Measurements from ENCODE around the gene ALKBH2. TPM values are rescaled to one million over a fixed set of nuclear protein-coding genes. Genes with fewer than 3 reads are reported as not detected.

The ALKBH2 gene
- total RNA-seq, 1 donor from 2014 or later, result 36.8 TPM

DNA sequence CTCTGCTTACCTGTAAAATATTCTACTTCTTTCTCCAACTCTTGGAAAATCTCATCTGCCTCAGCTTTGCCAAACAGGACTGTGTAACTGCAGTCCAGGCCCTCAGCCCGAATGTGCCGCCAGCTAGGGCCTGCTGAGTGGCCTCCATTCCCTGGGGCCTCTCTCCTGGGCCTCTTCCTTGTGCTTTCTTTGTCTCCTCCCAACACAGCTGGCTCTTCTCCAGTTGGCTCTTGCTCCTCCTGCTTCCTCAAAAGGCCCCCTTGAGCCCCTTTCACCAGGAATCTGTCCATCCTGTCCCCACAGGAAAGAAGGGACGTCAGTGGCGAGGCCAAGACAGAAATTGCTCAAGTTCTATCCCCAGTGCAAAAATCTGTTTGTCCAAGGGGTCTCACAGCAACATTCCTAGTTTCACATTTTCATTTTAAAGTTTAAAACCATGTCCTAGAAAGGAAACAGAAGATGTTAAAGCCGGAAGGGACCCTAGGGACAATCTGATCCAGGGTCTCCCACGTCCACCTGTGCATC is 713 bp downstream of the ALKBH2 start:
- Histone ChIP-seq H3K4me3 (ENCODE audit: low read depth, low read length) (peak overlapping the region; percentile 71), H3K36me3 (ENCODE audit: control insufficient read depth, insufficient read depth, low read length) (no peaks in the 10 kb centered on the region), H3K27me3 (ENCODE audit: control insufficient read depth, insufficient read depth, low read length) (no peaks in the 10 kb centered on the region)
- DNase-seq (ENCODE audit: low read depth), result no peak
- TF ChIP-seq, protein P1, sequence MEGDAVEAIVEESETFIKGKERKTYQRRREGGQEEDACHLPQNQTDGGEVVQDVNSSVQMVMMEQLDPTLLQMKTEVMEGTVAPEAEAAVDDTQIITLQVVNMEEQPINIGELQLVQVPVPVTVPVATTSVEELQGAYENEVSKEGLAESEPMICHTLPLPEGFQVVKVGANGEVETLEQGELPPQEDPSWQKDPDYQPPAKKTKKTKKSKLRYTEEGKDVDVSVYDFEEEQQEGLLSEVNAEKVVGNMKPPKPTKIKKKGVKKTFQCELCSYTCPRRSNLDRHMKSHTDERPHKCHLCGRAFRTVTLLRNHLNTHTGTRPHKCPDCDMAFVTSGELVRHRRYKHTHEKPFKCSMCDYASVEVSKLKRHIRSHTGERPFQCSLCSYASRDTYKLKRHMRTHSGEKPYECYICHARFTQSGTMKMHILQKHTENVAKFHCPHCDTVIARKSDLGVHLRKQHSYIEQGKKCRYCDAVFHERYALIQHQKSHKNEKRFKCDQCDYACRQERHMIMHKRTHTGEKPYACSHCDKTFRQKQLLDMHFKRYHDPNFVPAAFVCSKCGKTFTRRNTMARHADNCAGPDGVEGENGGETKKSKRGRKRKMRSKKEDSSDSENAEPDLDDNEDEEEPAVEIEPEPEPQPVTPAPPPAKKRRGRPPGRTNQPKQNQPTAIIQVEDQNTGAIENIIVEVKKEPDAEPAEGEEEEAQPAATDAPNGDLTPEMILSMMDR (IDR thresholded peaks at IDR 0.05; ENCODE audit: insufficient read depth, low read length, poor library complexity, severe bottlenecking), result no peak

DNA sequence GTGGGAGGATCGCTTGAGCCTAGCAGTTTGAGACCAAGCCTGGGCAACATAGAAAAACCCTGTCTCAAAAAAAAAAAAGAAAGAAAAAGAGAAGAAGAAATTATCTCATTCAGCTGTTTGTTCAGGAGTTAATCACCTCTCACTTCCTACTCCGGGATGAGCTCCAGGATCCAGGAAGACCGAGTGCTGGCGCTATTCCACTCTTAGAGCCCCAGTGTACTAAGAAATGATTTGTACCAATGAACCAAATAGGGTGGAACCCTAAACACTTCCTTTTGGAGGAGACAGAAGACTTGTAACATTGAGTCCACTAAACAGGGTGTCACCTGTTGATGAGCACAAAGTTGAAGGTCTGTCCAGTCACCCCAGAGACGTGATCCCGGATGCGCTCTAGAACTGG is 3.6 kb downstream of the ALKBH2 start:
- no peaks in the 10 kb centered on the region for H3K27me3 ChIP-seq (ENCODE audit: control insufficient read depth, insufficient read depth, low read length)
- no peak for DNase-seq (ENCODE audit: low read depth)
- TF ChIP-seq, protein P1 (IDR thresholded peaks at IDR 0.05; ENCODE audit: insufficient read depth, low read length, poor library complexity, severe bottlenecking), result no peak
- H3K4me3 ChIP-seq (ENCODE audit: low read depth, low read length), result no peak overlapping the region
- peaks cover 2% of the 10 kb centered on the region for H3K36me3 ChIP-seq (ENCODE audit: control insufficient read depth, insufficient read depth, low read length)

DNA sequence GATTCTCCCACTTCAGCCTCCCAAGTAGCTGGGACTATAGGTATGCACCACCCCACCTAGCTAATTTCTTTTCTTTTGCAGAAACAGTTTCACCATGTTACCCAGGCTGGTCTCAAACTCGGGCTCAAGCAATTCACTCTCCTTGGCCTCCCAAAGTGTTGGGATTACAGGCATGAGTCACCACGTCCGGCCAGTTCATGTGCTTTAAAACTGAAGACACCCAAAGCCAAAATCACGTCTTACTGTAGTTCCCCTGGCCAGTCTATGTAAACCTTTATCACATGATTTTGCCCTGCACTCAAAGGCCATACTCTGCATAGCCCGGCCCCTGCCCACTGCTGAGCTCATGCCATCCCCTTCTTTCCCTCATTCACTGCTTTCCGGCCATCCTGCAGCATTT is 4.5 kb downstream of the ALKBH2 start:
- peaks cover 2% of the 10 kb centered on the region for H3K36me3 ChIP-seq (ENCODE audit: control insufficient read depth, insufficient read depth, low read length)
- TF ChIP-seq, protein P1 (IDR thresholded peaks at IDR 0.05; ENCODE audit: insufficient read depth, low read length, poor library complexity, severe bottlenecking), result no peak
- H3K27me3 ChIP-seq (ENCODE audit: control insufficient read depth, insufficient read depth, low read length), result no peaks in the 10 kb centered on the region
- H3K4me3 ChIP-seq (ENCODE audit: low read depth, low read length), result no peak overlapping the region
- no peak for DNase-seq (ENCODE audit: low read depth)

DNA sequence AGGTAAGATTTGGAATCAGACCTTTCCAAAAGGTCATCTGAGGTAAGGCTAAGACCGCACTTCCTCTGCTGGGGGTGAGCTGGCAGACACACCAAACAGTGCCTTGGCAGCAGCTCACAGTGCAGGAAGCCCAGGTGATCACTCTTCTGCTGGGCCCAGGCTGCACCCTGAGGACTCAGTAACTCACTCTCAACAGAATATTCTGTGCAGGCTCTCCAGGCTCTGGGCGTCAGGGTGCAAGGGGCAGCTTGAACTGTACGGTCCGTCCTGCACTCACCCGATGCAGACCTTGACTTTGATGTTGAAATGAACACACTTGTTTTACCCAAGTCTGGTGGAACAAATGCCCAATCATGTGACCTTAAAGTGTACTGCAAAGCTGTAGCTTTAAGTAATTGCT is 6.0 kb downstream of the ALKBH2 start:
- H3K4me3 ChIP-seq (ENCODE audit: low read depth, low read length), result no peak overlapping the region
- no peaks in the 10 kb centered on the region for H3K27me3 ChIP-seq (ENCODE audit: control insufficient read depth, insufficient read depth, low read length)
- no peak for DNase-seq (ENCODE audit: low read depth)
- TF ChIP-seq, protein P1 (IDR thresholded peaks at IDR 0.05; ENCODE audit: insufficient read depth, low read length, poor library complexity, severe bottlenecking), result no peak
- peaks cover 2% of the 10 kb centered on the region for H3K36me3 ChIP-seq (ENCODE audit: control insufficient read depth, insufficient read depth, low read length)

DNA sequence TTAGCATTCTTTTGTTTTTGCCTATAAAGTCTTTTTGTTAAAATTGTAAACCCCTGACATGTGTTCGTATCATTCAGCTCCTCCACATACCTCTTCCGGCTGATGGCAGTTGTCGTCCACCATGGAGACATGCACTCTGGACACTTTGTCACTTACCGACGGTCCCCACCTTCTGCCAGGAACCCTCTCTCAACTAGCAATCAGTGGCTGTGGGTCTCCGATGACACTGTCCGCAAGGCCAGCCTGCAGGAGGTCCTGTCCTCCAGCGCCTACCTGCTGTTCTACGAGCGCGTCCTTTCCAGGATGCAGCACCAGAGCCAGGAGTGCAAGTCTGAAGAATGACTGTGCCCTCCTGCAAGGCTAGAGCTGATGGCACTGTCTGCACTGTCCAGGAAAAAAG is 7.7 kb downstream of the ALKBH2 start:
- Histone ChIP-seq H3K4me3 (ENCODE audit: low read depth, low read length) (no peak overlapping the region), H3K36me3 (ENCODE audit: control insufficient read depth, insufficient read depth, low read length) (peaks cover 2% of the 10 kb centered on the region), H3K27me3 (ENCODE audit: control insufficient read depth, insufficient read depth, low read length) (no peaks in the 10 kb centered on the region)
- DNase-seq (ENCODE audit: low read depth), result no peak
- TF ChIP-seq, protein P1 (IDR thresholded peaks at IDR 0.05; ENCODE audit: insufficient read depth, low read length, poor library complexity, severe bottlenecking), result no peak

DNA sequence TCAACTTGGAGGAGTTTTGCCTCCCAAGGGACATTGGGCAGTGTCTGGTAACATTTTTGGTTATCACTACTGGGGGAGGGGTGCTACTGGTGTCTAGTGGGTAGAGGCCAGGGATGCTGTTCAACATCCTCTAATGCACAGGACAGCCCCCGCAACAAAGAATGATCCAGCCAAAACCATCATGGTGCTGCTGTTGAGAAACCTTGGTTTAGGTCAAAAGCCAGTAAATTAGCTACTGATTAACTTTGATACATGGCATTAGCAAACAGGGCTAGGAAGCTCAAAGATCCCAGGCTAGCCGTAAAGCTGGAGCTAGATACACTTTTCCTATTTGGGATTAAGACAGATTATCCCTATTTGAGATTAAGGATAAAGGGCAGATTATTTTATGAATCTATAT is 8.8 kb downstream of the ALKBH2 start:
- DNase-seq (ENCODE audit: low read depth), result no peak
- Histone ChIP-seq H3K4me3 (ENCODE audit: low read depth, low read length) (no peak overlapping the region), H3K36me3 (ENCODE audit: control insufficient read depth, insufficient read depth, low read length) (peaks cover 2% of the 10 kb centered on the region), H3K27me3 (ENCODE audit: control insufficient read depth, insufficient read depth, low read length) (no peaks in the 10 kb centered on the region)
- TF ChIP-seq, protein P1 (IDR thresholded peaks at IDR 0.05; ENCODE audit: insufficient read depth, low read length, poor library complexity, severe bottlenecking), result no peak
